ENCODE data around the gene GPX4. TPM values are rescaled to one million over a fixed set of nuclear protein-coding genes. Genes with fewer than 3 reads are reported as not detected.
A peak's percentile ranks its signal among the peaks of the same experiment; 100 is the strongest.
"Not testable (repeated sequence)": the region's sequence is repeated elsewhere in the genome, so short reads cannot be mapped to it uniquely, and the experiment has no call there.

GPX4 gene
- total RNA-seq, 2 experiments from 2014 or later: 148 to 203 TPM

- no peaks in the 10 kb centered on the region for H3K79me2 ChIP-seq (ENCODE audit: insufficient read depth, low read depth, low read length)
- H3K27ac ChIP-seq (ENCODE audit: low read depth, low read length, poor library complexity, severe bottlenecking): no peak overlapping the region
- intact Hi-C loops (cut with micrococcal nuclease; ENCODE audit: unreplicated experiment): loop anchor here (5.0 kb wide), 1 partner anchor 79 kb away; no protein-coding TSS in a partner anchor
- POLR2A ChIA-PET: interaction anchor here (0.6 kb wide), 3 partner anchors 52 to 90 kb away, joined by 3 to 4 read pairs (median 4); no protein-coding TSS in a partner anchor
- TF ChIP-seq EZH2phosphoT487 (IDR thresholded peaks at IDR 0.05; ENCODE audit: borderline replicate concordance, low read depth, low read length) (no peak), CTCF (conservative IDR thresholded peaks at IDR 0.05; ENCODE audit: low read length) (peak; percentile 80)
- H3K9me2 ChIP-seq (ENCODE audit: insufficient read depth, low read length): no peaks in the 10 kb centered on the region
- CTCF ChIA-PET (ENCODE audit: unreplicated experiment): interaction anchor here (0.6 to 1.0 kb wide), 8 partner anchors 9 to 79 kb away, joined by 5 to 13 read pairs (median 10); no protein-coding TSS in a partner anchor
- DNase-seq (ENCODE audit: low spot score): peak; percentile 86
- BruUV-seq (replicated peaks): no TSS peak
- H4K20me1 ChIP-seq (ENCODE audit: insufficient read depth, low read length): no peaks in the 10 kb centered on the region
- no peaks in the 10 kb centered on the region for H3K9me3 ChIP-seq (ENCODE audit: low read length)
- H3K4me2 ChIP-seq (ENCODE audit: low read length): no peak overlapping the region
- H3K4me3 ChIP-seq (ENCODE audit: low read depth, low read length, poor library complexity, severe bottlenecking): no peak overlapping the region
- peaks cover 25% of the 10 kb centered on the region; the same call in 1 of the 2 replicates for H3K36me3 ChIP-seq (ENCODE audit: insufficient read depth, low read length)
- H2AFZ ChIP-seq (ENCODE audit: low read length): no peak overlapping the region
- H3K4me1 ChIP-seq (ENCODE audit: insufficient read depth, low read length, poor library complexity, severe bottlenecking): peaks cover 4% of the 10 kb centered on the region
Observed at GRCh38 chr19:1113030-1113985, 9.5 kb downstream of the GPX4 start.

- H2AFZ ChIP-seq (ENCODE audit: low read length): no peak overlapping the region
- POLR2A ChIA-PET: no interaction called here
- no peak for DNase-seq (ENCODE audit: low spot score)
- H3K9me3 ChIP-seq (ENCODE audit: low read length): no peaks in the 10 kb centered on the region
- TF ChIP-seq CTCF (conservative IDR thresholded peaks at IDR 0.05; ENCODE audit: low read length) (no peak), EZH2phosphoT487 (IDR thresholded peaks at IDR 0.05; ENCODE audit: borderline replicate concordance, low read depth, low read length) (no peak)
- no peak overlapping the region for H3K4me2 ChIP-seq (ENCODE audit: low read length)
- H3K9me2 ChIP-seq (ENCODE audit: insufficient read depth, low read length): no peaks in the 10 kb centered on the region
- no TSS peak for BruUV-seq (replicated peaks)
- intact Hi-C loops (cut with micrococcal nuclease; ENCODE audit: unreplicated experiment): loop anchor here (5.0 kb wide), 1 partner anchor 78 kb away; no protein-coding TSS in a partner anchor
- no peaks in the 10 kb centered on the region for H4K20me1 ChIP-seq (ENCODE audit: insufficient read depth, low read length)
- H3K36me3 ChIP-seq (ENCODE audit: insufficient read depth, low read length): peaks cover 21% of the 10 kb centered on the region; the same call in 1 of the 2 replicates
- H3K27ac ChIP-seq (ENCODE audit: low read depth, low read length, poor library complexity, severe bottlenecking): no peak overlapping the region
- H3K4me1 ChIP-seq (ENCODE audit: insufficient read depth, low read length, poor library complexity, severe bottlenecking): peaks cover 4% of the 10 kb centered on the region
- H3K4me3 ChIP-seq (ENCODE audit: low read depth, low read length, poor library complexity, severe bottlenecking): no peak overlapping the region
- CTCF ChIA-PET (ENCODE audit: unreplicated experiment): interaction anchor here (0.6 to 1.0 kb wide), 6 partner anchors 9 to 78 kb away, joined by 5 to 13 read pairs (median 10); no protein-coding TSS in a partner anchor
- no peaks in the 10 kb centered on the region for H3K79me2 ChIP-seq (ENCODE audit: insufficient read depth, low read depth, low read length)
Observed at GRCh38 chr19:1113986-1114483, 10.2 kb downstream of the GPX4 start.

GRCh38 chr19:1114728-1115127 is 10.9 kb downstream of the GPX4 start:
- H3K4me2 ChIP-seq (ENCODE audit: low read length); H4K20me1 ChIP-seq (ENCODE audit: insufficient read depth, low read length); H3K9me3 ChIP-seq (ENCODE audit: low read length); H3K9me2 ChIP-seq (ENCODE audit: insufficient read depth, low read length); H3K27ac ChIP-seq (ENCODE audit: low read depth, low read length, poor library complexity, severe bottlenecking); H3K4me1 ChIP-seq (ENCODE audit: insufficient read depth, low read length, poor library complexity, severe bottlenecking); BruUV-seq (replicated peaks); CTCF ChIA-PET (ENCODE audit: unreplicated experiment); H3K79me2 ChIP-seq (ENCODE audit: insufficient read depth, low read depth, low read length); DNase-seq (ENCODE audit: low spot score); POLR2A ChIA-PET; H3K4me3 ChIP-seq (ENCODE audit: low read depth, low read length, poor library complexity, severe bottlenecking); H2AFZ ChIP-seq (ENCODE audit: low read length): not testable (repeated sequence)
- H3K36me3 ChIP-seq (ENCODE audit: insufficient read depth, low read length): peaks cover 19% of the 10 kb centered on the region; the same call in 1 of the 2 replicates
- intact Hi-C loops (cut with micrococcal nuclease; ENCODE audit: unreplicated experiment): loop anchor here (5.0 kb wide), 1 partner anchor 78 kb away; no protein-coding TSS in a partner anchor

All from OCI-LY7 (cell line).